Stimulated activated CD4-positive, alpha-beta T cell treated with anti-CD3 and anti-CD28 coated beads, Interleukin-2, amount 100 ng/mL, for 24 hours (primary cell): ENCODE measurements around the gene ZMYM4.

ENCODE experiments used
- DNase-seq, 2 donors: peaks; one replicate each; pipeline ENCODE4 v3.0.0-alpha.2; 2020

The ZMYM4 gene

DNA sequence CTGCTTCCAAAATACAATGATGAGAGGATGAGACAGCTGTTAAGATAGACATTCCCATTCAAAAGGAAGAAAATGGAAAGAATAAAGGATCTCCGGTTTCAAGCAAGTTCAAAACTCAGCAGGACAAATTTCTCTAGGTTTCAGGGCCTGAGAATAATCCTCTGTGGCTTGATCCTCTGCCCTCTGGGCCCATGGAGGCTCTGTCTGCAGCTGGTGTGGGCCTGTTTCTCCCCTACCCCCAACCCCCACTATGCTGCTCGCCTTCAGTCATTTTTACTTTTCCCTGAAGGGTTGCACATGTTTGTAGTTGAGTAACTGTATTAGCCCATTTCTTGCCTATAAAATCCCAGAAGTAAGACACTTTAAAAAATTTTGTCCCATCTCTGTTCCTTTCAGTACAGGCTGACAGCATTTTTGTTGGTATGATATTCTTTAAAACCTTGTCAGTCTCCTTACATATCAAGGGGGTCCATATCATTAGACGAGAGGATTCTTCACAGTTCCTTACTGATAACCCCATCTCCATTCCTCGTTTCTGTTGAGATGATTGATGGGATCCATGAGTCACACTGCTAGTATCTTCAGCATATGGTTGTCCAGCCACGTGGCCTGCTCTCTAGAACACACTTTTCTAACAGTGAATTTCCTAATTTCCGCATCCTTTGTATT lies 10.5 kb downstream of the ZMYM4 start:
- no peak for DNase-seq

DNA sequence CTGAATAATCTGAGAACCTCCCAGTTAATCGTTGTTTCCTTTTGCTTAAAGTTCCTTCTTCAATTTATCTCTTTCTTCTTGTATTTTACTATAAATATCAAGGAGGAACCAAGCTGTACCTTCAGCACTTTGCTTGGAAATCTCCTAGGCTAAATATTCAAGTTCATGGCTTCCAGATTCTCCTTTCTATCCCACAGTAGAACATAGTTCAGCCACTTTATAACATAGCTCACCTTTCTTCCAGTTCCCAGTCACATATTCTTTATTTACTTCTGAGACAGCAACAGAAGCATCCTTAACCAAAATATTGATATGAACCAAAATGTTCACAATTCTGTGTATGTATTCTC lies 11.0 kb downstream of the ZMYM4 start:
- DNase-seq, result no peak

DNA sequence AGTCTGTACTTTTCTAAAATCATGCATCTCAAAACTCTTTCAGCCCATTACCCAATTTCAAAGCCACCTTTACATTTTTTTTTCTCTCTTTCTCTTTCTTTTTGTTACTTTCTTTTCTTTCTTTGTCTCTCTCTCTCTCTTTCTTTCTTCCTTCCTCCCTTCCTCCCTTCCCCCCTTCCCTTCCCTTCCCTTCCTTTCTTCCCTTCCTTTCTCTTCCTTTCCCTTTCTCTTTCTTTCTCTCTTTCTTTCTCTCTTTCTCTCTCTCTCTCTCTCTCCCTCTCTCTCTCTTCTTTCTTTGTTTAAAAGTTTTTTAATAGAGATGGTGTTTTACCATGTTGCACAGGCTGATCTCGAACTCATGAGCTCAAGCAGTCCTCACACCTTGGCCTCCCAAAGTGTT lies 11.5 kb downstream of the ZMYM4 start:
- no peak for DNase-seq

DNA sequence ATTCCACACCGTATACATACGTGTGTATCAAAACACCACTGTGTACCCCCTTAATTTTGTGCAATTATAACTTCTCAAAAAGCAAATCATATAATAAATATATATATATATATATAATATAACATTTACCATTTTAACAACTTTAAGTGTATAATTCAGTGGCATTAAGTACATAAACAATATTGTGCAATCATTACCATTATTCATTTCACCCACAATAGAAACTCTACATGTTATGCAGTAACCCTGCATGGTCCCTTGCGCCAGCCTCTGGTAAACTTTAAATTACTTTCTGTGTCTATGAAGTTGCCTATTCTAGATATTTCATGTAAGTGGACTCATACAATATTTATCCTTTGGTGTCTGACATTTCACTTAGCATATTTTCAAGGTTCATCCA lies 13.1 kb downstream of the ZMYM4 start:
- no peak for DNase-seq

DNA sequence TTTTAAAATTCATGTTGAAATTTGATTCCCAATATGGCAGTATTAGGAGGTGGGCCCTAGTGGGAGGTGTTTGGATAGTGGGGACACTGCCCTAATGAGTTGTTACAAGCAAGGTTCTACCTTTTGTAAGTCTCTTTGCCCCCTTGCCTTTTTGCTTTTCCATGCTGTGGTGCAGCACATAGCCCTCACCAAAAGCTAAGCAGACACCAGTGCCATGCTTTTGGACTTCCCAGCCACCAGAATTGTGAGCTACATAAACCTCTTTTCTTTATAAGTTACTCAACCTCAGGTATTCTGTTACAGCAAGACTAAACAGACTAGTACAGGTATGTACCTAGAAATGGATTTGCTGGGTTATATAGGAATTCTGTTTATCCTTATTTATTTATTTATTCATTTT lies 13.7 kb downstream of the ZMYM4 start:
- no peak for DNase-seq

DNA sequence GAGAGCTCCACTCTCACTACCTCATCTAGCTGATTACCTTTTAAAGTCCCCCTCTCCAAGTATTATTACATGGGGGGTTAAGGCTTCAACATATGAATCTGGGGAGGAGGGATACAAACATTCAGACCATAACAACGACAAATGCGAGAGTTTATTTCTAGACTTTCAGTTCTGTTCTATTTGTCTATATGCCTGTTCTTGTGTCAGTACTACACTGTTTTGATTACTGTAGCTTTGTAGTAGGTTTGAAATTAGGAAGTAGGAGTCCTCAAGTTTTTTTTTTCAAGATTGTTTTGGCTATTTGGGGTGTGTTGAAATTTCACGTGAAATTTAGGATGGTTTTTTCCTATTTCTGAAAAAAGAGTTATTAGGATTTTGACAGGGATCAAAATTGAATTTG lies 16.3 kb downstream of the ZMYM4 start:
- no peak for DNase-seq

DNA sequence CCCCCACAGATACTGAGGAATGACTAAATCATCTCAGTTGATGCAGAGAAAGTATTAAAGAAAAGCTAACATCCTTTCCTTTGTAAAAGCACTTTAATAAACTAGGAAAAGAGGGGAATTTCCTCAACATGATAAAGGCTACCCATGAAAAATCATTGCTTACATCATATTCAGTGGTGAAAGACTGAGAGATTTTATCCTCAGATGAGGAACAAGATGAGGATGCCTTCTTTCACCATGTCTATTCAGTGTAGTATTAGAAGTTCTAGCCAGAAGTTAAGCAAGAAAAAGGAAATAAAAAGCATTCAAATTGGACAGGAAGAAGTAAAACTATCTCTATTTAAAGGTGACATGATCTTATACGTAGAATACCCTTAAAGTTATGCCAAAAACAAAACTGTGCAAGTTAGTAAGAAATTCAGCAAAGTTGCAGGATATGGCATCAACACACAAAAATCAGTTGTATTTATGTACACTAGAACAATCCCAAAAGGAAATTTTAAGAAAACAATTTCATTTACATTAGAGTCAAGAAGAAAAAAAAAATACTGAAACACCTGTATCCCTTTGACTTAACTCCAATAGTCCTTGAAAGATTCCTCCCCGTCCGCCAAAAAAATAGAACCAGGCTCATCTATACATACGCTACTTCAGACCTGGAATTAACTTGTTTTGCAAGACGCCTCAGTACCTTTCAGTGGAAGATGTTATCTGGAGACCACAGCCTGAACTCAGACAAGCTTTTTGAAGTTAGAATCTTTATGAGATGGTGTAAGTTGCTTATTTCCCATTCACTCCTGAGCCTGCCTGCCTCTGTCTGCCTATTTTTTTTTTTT lies 17.5 kb downstream of the ZMYM4 start:
- no peak for DNase-seq

DNA sequence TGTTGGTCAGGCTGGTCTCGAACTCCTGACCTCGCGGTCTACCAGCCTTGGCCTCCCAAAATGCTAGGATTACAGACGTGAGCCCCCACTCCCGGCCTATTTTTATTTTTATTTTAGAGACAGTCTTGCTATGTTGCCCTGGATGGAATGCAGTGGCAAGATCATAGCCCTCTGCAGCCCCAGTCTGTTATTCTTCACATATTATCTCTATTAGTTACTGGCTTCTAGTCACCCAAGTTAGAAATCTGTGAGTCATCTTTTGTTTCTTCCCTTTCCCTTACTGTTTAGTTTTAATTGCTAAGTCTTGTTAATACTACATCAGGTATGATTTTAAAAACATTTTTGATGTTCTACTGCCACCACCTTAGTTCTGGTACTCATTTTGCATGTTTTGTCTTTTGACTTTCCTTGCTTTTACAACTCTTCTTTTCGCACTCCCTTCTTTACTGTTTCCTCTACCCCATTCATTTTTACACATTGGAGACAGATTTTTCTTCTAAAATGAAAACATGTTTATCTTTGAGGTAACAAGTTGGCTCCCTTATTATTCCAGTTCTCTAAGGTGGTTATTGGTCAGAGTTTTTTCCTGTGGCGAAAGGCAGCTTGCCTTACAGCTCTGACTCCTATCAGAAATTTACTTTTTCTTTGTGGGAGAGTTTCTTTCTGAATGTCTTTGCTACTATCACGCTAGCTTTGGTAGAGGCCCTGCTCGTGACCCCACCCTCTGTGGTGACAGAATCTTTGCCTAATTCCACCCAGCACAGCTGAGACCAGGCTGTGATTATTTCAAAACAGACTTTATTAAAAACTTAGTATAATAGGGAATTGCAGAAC lies 19.5 kb downstream of the ZMYM4 start:
- DNase-seq, result no peak

DNA sequence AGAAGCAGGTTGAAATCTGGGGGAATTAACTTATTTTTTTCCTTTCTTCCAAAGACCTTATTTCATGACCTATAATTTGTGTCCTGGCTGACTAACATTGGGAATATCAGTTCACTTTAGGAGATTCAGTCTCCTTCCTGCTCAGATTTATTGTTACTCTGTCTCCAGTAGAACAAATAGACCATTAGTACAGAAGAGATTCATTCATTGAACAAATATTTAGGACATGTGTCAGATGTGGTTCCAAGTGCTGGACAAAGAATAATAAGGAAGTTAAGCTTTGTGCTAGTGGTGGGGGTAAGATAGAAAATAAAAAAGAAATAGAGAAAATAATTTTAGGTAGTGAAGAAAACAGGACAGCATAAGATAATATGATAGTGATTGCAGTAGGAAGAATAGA lies 20.3 kb downstream of the ZMYM4 start:
- DNase-seq, result no peak

DNA sequence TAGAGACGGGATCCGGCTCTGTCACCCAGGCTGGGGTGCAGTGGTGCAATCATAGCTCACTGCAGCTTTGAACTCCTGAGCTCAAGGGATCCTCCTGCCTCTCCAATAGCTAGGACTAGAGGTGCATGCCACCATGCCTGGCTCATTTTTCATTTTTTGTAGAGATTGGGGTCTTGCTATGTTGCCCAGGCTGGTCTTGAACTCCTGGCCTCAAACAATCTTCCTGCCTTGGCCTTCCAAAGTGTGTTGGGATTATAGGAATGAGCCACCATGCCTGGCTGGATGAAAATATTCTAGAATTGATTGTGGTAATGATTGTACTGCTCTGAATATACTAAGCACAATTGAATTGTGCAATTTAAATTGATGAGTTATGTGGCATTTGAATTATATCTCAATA lies 21.9 kb downstream of the ZMYM4 start:
- no peak for DNase-seq

DNA sequence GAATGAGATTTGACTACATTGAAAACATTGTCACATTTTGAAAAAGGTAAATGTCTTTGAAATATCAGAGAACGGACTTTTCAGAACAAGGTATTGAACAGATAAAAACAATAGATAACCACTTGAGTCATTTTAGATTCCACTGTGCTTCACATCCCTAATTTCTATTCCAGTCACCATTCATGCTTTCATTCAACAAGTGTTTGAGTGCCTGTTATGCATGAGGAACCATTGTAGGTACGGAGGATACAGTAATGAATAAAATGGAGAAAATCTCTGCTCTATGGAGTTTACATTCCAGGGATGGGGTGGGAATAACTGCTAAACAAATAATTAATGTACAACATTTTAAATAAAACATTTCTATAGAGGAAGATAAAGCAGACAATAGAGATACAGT lies 26.3 kb downstream of the ZMYM4 start:
- DNase-seq, result no peak

DNA sequence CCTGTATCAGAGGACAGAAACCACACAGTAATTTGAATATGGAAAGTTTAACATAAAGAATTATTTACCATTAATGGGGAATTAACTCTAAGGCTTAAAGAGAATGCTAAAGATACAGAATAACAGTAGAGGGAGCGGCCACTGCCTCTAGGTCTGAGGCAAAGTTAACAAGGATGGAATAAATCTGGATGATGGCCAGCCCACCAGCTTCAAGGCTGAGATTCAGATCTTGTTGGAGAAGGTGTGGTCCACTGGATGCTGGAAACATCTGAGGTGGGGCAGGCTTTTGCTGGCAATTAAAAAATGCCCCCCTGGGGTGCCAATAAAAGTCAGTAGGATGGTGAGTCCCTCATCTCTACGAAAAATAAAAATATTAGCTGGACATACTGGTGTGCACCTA lies 29.4 kb downstream of the ZMYM4 start:
- DNase-seq, result no peak

DNA sequence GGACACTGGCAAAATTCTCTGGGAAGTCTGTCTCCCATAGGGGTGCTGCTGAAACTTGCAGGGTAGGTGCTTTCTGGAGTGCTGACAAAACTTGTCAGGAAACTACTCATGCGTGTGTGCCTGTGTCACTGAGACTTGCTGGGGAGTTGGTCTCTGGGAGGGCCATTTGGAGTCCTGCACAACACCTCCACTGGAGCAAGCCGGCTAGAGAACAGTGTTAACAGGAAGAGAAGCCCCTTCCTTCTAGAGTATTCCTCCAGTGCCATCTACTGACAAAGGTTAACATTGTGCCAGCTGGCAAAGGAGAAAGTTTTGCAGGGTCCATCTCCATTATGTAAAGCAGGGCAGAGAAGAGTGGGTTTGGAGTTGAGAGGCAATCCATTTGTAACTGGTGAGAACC lies 30.0 kb downstream of the ZMYM4 start:
- DNase-seq, result peak in 1 of 2 donors; percentile 4

DNA sequence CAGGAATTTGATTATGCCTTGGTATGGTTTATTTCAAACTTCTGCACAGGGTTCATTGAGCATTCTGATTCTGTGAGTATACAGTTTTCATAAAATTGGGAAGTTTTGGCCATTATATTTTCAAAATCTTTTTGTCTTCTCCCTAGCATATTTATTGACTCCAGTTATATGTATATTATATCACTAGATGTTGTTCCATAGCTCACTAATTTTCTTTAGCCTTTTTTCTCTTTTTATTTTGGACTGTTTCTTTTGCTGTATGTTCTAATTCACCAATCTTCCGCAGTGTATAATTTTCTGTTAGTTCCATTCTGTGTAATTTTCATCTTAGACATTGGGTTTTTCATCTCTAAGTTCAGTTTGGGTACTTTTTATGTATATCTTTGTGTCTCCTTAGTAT lies 31.9 kb downstream of the ZMYM4 start:
- DNase-seq, result no peak

DNA sequence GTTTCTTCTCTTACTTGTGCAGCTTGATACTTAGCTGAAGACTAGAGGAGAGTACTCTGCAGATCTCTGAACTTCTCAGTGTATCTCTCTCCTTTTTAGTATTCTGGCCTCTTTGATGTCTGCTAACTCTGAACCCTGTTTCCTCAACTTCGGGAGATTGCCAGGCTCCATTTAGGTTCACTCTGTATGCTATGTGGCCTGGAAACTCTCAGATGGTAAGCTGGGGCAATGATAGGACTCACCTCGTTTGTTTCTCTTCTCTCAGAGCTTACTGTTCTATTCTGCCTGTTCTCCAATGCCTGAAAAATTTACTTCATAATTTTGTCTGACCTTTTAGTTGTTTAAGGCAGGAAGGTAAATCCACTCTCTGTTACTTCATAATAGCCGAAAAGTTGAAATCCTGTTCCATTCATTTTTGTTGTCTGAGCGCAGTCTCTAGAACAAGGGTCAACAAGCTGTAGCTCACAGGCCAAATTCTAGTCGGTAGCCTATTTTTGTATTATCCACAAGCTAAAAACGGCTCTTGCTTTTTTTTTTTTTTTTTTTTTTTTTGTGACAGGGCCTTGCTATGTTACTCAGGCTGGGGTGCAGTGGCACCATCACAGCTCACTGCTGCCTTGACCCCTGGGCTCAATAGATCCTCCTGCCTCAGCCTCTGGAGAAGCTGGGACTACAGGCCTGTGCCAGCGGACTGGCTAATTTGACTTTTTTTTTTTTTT lies 33.3 kb downstream of the ZMYM4 start:
- DNase-seq, result no peak

DNA sequence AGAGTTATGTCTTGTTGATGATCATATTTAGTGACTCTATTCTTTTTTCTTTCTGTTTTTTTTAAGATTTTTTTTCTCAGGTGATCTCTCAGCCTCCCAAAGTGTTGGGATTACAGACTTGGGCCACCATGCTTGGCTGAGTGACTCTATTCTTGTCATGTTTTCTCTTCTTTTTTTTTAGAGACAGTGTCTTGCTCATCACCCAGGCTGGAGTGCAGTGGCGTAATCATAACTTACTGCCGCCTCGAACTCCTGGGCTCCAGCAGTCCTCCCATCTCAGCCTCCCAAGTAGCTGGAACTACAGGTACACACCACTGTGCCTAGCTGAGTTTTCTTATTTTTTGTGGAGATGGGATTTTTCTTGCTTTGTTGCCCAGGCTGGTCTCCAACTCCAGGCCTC lies 36.9 kb downstream of the ZMYM4 start:
- no peak for DNase-seq

DNA sequence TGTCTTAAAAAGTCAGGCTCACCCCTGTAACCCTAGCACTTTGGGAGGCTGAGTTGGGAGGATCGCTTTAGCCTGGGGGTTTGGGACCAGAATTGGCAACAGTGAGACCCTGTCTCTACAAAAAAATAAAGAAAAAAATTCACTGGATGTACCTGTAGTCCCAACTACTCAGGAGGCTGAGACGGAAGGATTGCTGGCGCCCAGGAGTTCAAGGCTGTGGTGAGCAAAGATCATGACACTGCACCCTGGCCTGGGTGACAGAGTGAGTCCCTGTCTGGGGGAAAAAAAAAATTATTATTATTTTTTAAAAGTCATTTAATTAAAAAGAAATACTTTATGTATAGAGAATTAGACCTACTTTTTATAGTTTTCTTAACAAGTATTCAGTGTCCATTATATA lies 47.1 kb downstream of the ZMYM4 start:
- DNase-seq, result no peak

DNA sequence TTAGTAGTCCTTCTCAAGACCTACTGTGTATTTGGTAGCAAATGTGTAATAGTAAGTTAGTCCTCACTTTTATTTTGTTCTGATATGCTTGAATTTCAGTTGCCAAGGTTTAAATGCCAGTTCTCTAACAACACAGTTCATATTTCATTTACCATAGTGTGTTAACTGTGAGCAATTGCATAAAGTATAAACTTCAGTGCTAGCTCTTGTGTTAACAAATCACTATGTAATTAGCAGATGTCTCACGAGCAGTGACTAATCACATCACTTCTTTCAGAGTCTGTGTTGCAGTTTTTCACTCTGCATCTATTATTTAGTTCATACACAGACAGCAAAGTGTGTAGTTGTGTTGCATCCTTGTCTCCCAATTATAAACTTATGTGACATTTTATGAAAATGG lies 47.8 kb downstream of the ZMYM4 start:
- no peak for DNase-seq

DNA sequence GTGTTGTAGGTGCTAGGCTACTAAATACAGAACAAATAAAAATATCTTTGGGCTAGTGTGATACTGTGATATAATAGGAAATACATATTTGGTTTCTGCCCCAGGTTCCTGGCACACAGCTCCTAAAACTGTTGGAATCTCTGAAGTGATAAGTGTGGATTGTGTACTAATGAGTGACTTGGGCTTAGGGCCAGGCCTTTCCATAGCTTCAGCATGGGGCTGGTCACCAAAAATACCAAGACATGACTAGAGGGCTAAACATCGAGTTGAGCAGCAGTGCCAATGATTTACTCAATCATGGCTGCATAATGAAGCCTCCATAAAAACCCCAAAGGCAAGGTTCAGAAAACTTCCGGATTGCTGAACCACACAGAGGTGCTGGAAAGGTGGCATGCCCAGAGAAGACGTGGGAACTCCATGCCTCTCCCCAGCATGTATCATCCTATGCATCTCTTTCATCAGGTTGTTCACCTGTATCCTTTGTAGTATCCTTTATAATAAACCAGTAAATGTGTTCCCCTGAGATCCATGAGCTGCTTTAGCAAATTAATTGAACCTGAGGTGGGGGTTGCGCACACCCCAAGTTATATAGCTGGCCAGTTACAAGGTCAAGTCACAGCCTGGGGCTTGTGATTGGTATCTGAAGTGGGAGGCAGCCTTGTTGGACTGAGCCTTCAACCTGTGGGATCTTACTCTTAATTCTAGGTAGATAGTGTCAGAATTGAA lies 51.6 kb downstream of the ZMYM4 start:
- no peak for DNase-seq

DNA sequence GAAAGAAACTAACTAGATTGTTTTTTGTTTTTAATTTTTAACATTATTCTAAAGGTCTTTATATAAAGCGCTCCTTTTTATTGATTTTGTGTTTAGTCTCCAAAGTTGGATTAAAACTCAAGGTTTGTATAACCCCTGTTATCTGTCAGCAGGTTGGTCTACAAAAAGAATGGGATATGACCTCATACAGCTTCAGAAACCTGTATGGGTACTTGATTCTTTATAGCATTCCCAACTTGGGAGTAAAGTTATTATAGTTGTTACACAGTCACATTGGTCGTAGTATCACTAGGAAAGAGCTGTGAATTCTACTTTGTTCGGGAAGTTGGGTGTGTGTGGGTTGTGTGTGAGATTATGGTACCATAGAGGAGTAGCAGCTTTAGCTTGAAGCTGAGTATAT lies 52.4 kb downstream of the ZMYM4 start:
- no peak for DNase-seq

DNA sequence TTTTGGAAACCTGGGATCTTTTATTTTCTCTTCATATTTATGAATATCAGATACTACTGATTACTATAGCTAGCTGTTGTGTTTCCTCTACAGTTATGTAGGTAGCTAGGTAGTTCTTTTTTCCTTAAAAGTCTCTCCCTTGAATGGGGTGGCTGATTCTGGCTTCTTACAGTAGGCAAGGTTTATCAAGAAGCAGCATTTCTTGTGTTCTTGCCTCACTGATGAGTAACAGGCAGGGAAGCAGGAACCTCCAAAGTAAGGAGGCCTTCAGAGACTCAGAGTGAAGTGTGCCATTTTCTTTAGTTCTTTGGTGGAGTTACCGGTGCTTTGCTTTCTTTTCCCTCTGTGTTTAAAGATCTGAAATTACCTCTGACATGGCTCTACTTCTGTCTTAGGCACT lies 56.0 kb downstream of the ZMYM4 start:
- DNase-seq, result no peak

DNA sequence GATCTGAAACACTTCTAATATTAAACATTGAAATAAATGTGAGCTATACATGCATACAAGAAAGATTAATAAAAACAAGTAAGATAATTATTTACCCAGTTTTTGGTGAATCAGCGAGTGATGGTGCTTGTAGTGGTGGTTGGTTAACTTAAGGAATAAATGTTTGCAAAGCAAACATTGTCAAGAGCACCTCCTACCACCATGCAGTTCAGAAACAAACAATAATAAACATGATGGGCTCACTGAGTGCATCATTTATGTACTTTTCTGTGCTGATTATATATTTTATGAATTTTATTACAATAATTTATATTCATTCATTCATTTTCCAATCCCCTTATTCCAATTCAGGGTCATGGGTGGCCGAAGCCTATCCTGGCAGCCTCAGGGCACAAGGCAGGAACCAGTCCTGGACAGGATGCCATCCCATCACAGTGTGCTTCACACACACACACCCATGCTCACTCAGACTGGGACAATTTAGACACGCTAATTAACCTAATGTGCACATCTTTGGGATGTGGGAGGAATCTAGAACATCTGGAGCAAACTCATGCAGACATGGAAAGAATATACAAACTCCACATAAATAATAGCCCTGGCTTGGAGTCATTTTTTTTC lies 57.8 kb downstream of the ZMYM4 start:
- DNase-seq, result no peak
